ENCODE results near the gene ALOX12B.
"Not testable (repeated sequence)": the region's sequence is repeated elsewhere in the genome, so short reads cannot be mapped to it uniquely, and the experiment has no call there.

Gene ALOX12B

DNA sequence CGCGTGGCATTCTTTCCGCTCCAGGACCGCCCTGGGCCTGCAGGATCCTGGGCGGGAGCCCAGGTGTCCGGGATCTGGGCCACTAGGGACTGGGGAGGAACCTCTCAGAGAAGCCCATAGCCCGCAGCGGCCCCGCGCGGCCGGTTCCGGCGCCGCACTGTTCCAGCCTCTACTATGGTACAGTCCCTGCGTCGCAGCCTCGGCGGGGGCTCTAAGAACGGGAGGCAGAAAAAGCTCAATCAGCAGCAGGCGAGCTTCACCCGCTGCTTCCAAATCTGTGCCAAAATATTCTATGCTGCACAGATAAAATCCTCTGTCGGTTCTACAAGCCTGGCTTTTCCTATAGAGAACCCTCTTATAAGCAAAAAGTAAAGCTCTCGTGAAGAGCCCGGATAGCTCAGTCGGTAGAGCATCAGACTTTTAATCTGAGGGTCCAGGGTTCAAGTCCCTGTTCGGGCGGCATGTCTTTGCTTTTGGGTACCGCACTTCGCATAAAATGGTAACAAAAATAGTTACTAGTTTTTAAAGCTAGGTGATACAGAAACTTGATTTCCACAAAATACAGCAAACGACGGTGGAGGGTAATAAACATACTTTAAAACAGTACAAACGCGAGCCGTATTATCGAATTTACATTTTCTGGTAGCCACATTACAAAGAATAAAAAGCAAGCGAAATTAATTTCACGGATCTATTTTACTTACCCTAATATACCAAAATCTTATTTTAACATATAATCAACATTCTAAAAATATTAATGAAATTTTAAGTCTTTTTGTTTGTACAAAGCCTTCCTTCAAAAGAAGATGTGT is 31.5 kb upstream of the ALOX12B start:
- DNase-seq (ENCODE audit: low spot score) = peak; percentile 68

DNA sequence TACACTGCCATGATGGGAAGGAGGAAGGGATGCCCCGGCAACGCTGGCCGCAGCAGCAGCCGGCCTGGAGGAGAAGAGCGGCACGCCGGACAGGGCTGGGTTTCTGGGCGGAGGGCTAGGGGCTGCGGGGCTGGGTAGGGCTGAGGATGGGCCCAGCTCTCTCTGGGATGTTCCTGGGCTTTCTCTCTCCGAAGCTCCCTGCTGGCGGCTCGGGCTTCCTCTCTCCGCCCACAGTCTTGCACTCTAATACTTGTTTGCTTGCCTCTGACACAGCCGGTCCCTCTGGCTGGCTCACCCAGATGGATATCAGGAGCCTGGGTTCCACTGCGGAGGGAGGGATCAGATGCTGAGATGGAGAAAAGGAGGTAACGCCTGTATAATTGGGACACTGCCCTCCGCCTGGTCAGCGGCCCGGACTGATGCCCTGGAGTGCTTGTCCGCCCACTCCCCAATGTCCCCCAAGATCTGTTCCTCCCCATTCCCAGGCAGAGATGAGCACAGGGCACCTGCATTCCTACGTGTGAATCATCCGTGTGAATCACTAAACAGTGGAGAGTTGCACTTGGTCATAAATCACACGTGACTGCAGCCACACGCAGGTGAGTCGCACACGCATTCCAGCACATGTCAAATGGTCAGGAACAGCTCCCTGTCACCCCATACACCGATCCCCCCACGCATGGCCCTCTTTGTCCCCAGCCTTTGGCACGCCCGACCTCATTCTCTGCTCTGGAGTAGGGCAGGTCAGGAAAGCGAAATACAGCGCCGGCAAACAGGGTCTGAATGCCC is 30.7 kb upstream of the ALOX12B start, which contains the start of gene ALOXE3:
ALOXE3 (minus strand) TSS at position 535 of the 789 bp plus-strand sequence; CDS start at position 11, 524 bp downstream.
- no peak for DNase-seq (ENCODE audit: low spot score)

DNA sequence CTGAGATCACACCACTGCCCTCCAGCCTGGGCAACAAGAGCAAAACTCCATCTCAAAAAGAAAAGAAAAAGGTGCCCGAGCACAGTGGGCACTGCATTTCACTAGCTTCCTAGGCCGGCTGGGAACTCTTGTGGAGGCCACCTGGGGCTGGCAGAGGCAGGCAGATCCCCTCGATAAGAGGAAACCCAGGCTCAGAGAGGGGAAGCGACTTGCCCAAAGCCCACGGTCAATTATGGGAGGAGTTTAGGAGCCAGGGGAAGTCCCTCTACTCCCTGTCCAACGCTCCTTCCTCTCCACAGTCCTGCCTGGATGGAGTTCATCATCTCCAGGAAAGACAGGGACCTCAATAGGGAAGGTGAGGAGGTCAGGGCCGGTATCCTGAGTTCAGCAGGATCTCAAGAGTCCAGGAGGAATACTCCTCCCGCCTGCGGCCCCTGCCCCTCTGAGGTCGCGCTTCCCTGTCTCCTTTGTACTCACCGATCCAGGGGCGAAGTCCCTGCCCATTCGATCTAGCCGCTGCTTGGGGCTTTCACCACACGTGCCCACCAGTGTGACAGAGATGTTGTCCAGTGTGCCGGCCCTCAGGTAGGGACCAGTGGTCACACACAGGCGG is 30.0 kb upstream of the ALOX12B start:
- DNase-seq (ENCODE audit: low spot score) = no peak

- no peak for DNase-seq (ENCODE audit: low spot score)
These were observed 29.3 kb upstream of the ALOX12B start for GRCh38 chr17:8116776-8117175.

DNA sequence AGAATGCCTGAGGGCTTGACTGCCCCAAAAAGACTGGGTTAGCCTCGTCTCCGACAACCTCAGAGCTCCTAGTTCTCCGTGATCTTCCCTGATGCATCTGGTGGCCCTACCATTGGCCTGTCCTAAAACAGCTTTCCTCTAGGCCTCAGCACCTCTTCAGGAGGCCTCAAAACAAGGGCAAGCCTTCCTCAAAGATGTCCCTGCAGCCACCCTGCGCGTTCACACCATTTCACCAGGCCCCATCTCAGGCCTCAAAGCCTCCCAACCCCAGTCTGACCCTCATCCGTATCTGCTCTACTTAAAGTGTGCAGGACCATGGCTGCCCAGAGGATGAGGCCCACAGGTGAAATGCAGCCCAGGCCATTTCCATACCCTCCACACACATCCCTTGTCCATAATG is 23.4 kb upstream of the ALOX12B start:
- no peak for DNase-seq (ENCODE audit: low spot score)

- no peak for DNase-seq (ENCODE audit: low spot score)
These were observed 22.9 kb upstream of the ALOX12B start for GRCh38 chr17:8110456-8110804.

DNA sequence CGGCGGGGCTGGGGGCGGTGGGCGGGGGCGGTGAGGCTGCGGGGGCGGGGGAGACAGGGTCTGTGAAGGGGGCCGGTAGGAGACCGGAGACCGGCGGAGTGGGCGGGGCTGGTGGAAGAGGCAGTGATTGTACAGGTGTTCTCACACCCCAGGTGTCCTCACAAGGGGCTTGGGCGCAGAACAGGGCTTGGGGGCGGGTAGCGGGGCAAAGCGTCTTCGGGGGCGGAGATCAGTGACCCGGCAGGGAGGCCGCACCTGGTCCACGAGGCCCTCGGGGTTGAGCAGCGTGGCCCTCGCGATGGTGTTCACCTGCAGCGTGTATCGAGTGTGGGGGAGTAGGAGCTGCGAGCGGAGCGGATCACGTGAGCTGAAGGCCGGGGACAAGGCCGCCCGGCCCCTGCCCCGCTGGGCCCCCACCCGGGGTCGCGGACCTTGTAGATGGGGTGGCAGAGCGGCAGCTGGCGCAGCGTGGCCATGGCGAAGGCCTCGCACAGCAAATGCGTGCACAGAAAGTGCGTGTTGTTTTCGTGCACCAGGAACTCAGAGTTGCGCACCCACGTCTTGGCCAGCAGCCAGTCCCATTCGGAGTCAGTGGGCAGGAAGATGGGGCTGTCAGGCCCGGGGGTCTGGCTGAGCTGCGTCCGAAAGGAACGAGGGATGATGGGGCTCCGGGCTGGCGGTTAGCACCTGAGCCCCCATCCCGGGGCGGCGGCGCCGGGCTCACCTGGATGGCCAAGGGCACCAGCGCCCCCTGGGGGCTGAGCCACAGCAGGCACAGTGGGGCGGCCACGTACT is 22.3 kb upstream of the ALOX12B start:
- no peak for DNase-seq (ENCODE audit: low spot score)

- no peak for DNase-seq (ENCODE audit: low spot score)
These were observed 21.6 kb upstream of the ALOX12B start for GRCh38 chr17:8108972-8109660.

GRCh38 chr17:8106980-8107379 is 19.5 kb upstream of the ALOX12B start:
- DNase-seq (ENCODE audit: low spot score) = not testable (repeated sequence)

- no peak for DNase-seq (ENCODE audit: low spot score)
These were observed 18.5 kb upstream of the ALOX12B start for GRCh38 chr17:8105957-8106398.

- no peak for DNase-seq (ENCODE audit: low spot score)
These were observed 17.4 kb upstream of the ALOX12B start for GRCh38 chr17:8104911-8105310.

DNA sequence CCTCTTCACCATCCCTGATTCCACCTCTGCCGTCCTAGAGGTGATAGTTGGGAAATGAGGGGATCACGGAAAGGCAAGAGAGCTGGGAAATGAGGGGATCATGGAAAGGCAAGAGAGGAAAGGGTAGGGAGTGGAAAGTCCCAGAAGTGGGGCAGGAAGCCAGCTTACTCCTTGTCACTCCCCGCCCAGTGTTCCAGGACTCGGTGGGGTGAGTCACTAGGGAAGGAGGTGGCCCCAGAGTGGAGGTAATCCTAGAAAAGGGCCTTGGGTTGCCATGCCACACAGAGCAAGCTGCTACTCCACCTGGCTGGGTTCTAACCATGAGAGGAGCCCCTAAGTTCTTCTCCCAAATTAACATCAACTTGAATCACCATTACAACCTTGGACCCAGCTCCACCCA is 16.0 kb upstream of the ALOX12B start:
- no peak for DNase-seq (ENCODE audit: low spot score)

GRCh38 chr17:8101721-8102120 is 14.2 kb upstream of the ALOX12B start:
- no peak for DNase-seq (ENCODE audit: low spot score)

DNA sequence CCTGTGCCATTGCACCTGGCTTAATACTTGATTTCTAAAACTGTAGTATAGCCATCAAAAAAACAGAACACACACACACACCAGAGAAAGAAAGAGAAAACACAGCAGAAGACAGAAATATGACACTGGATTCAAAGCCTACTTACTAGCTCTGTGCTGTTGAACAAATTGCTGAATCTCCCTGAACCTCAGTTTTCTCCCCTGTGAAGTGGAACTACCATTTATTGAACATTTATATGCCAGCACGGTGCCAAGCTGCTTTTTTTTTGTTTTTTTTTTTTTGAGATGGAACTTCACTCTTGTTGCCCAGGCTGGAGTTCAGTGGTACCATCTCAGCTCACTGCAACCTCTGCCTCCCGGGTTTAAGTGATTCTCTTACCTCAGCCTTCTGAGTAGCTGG is 13.2 kb upstream of the ALOX12B start:
- DNase-seq (ENCODE audit: low spot score) = no peak

DNA sequence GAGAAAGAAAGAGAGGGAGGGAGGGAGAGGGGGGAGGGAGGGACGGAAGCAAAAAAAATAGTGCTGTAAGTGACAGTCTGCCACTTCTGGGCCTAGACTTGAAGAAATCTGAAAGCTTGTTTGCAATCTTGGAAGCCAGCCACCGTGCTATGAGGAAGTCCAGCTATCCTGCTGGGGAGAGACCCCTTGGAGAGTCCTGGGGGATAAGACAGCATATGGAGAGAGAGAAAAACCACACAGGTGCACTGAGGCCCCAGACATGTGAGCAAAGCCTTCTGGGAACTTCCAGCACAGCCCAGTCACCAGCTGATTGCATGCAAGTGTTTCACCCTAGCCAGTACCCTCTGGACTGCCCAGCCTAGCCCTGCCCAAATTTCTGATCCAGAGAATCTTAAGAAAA is 12.6 kb upstream of the ALOX12B start:
- no peak for DNase-seq (ENCODE audit: low spot score)

GRCh38 chr17:8096541-8096940 is 9.0 kb upstream of the ALOX12B start:
- no peak for DNase-seq (ENCODE audit: low spot score)

DNA sequence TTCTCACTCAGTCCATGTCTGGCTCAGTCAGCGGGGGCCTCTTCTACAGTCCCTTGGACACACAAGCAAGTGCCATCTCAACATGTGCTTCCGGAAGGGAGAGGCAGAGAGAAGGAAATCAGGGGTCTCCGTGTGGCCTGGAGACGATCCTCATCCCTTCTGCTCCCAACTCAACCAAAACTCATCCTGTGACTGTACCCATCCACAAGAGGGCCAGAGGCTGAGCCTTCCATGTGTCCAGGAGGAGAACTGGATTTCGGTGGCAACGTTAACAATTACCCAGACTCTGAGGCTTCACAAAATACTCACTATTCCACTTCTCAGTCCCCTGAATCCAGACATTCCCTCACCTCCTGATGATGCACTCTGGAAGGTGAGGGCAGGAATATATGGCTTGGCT is 7.8 kb upstream of the ALOX12B start:
- no peak for DNase-seq (ENCODE audit: low spot score)

DNA sequence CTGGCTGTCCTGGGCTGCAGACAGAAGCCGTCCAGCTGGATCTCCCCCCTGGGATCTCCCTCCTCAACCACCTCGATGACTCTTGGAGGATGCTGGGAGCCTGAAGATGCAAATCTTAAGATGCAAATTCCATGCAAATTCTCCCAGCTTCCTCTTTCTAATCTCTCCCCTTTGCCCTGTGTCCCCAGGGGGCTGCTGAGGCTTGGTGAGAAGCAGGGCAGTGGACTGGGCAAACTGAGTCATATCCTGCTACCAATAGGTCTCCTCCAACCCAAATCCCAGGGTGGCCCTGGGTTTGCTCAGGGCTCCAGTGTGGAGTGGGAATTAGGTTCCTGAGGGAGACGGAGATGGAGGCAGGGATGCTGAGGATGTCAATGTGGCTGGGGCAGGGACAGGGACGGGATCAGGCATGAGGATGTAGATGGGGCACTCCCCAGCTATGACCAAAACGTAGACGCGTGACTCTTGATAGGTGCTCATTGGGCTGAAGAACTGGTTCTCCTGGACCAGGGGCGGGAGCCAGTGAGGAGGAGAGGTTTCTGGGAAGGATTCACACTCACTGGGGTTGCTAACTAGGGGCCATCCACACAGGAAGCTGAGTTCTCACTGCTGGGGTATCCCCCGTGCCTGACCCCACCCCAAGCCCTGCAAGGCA is 3.6 kb upstream of the ALOX12B start:
- DNase-seq (ENCODE audit: low spot score) = no peak

DNA sequence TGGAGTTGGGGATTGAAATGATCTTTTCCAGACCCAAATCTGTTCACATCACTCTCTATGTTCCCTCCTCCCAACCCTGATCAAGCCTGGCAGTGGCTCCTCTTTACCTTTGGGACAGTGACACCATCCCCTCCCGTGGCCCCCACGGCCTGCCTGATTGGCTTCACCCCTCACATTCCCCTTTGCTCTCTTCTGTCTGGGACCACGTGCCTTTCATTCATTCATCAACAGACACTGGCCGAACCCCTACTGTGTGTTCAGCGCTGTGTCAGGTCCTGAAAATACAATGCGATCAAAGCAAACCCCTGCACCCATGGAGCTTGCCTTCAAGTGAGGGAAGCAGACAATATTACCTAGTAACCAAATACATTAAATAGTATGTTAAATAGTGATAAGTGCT is 2.2 kb upstream of the ALOX12B start:
- DNase-seq (ENCODE audit: low spot score) = no peak

- no peak for DNase-seq (ENCODE audit: low spot score)
These were observed 375 bp upstream of the ALOX12B start for GRCh38 chr17:8087952-8088230.

GRCh38 chr17:8084250-8084649 is 3.3 kb downstream of the ALOX12B start:
- no peak for DNase-seq (ENCODE audit: low spot score)
